Measurements from ENCODE around the gene CDKN1C.
A peak's percentile ranks its signal among the peaks of the same experiment; 100 is the strongest.

Gene CDKN1C

GRCh38 chr11:2885678-2886081 is at the start of gene CDKN1C:
CDKN1C (minus strand) TSS chr11:2885775; CDS start chr11:2885456, 319 bp downstream.
- no peak for DNase-seq

DNA sequence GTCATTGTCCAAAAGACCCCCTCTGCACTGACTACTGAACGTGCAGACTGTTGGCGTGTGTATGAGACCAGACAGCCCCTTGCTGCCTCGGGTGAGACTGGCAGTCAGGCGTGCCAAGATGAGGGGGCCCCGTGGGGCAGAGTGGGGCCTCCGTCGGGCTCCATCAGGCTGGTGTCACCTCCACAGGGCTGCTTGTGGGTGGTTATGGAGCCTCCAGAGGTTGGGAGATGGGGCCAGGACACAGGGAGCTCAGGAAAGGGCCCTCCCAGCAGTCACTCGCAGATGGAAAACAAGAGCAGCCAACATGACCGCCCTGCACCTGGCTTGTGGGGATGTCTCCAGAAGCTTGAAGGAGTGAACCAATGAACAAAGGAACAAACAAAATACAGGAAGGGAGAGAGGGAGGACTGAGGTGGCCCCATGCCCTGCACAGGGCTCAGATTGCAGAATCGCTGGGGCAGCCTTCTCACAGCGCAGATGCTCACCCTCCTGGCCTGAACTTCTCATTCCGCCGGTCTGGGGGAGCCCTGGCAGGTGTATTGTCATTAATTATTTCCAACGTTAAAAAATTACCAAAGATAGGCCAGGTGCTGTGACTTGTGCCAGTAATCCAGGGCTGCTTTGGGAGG is 49.1 kb upstream of the CDKN1C start:
- DNase-seq: no peak

DNA sequence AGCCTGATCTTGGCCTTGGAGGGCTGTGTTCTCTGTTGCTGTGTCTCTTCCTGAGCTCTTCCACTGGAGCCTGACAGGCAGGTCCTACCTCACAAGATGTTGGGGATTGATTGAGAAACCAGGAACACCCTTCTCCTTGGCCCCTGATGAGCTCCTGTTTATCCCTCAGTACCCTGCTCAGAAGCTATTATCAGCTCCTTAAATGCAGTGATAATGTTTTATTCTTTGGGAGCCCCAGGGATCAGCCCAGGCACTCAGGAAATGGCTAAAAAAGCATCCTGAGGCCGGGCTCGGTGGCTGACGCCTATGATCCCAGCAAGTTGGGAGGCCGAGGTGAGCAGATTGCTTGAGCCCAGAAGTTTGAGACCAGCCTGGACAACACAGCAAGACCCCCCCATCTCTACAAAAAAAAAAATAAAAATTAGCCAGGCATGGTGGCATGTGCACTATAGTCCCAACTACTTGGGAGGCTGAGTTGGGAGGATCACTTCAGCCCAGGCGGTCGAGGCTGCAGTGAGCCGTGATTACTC is 48.5 kb upstream of the CDKN1C start:
- DNase-seq: no peak

DNA sequence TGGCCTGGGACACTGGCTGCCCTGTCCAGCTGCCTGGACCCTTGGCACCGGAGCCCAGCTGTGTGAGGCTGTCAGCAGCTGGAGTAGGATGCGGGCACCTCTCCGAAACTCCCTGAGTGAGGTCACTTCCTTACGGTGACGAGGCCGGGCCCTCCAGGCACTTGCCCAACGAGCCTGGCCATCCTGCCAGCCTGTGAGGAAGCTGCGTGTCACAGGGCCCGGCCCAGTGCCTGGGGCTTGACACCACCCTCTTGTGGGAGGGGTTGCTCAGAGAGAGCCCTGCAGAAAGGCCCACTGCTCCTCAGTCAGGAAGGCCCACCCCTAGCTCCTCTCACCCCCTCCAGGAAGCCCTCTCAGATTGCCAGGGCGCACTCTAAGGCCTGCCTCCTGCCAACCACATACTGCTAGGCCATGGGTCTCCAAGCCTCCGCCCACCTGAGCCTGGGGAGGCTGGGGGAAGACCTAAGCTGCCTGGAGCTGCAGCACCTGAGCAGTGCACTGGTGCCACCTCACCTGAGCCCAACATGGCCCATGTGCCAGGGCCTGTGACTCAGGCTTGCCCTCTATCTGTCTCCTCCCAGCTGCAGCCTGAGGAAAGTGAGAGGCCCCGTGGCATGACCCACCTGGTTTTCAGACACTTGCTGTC is 47.9 kb upstream of the CDKN1C start:
- no peak for DNase-seq

- DNase-seq: no peak
Measured at GRCh38 chr11:2932850-2933251, 47.3 kb upstream of the CDKN1C start.

DNA sequence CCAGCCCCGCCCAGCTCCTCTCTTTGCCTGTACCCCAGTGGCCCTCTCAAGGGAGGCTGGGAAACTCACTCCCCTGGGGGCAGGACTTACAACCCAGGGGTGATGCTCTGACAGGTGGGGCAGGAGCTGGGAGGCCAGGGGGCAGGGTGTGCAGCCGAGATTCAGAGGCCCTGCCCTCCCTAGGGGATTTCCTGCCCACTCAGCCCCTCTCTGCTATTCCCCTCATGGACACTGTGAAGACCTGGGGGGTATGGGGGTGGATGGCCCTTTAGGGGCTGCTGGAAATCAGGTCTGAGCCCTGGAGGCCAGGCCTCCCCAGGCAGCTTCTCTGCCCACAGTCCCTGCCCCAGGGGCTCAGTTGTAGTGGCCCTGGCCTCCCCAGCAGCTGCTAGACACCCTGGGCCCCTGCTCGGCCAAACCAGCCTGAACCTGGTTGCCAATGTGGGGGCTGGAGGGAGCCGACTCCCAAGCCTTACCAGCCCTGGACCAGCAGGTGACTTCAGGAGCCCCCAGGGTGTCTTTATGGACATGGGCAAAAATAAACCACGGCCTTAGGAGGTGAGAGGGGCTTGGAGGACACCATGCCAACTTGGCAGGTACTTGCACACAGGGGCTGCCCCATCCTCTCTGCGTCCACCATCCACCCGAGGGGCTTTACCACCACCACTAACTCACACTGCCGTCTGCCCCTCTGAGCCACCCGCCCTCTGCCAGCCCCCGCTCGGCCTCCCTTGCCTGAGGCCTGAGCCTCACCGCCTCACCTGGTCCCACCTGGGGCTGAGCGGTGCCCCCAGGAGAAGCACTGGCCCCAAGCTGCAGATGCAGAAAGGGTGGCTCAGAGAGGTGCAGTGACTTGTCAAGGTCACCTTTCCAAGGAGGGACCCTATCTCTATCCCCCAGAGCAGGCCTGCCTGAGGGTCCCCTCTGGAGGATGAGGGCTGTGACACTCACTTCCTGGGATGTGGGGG is 46.5 kb upstream of the CDKN1C start:
- DNase-seq: no peak

- no peak for DNase-seq
Measured at GRCh38 chr11:2931420-2931746, 45.8 kb upstream of the CDKN1C start.

GRCh38 chr11:2930704-2931419 is 45.3 kb upstream of the CDKN1C start:
- DNase-seq: peak; percentile 21

DNA sequence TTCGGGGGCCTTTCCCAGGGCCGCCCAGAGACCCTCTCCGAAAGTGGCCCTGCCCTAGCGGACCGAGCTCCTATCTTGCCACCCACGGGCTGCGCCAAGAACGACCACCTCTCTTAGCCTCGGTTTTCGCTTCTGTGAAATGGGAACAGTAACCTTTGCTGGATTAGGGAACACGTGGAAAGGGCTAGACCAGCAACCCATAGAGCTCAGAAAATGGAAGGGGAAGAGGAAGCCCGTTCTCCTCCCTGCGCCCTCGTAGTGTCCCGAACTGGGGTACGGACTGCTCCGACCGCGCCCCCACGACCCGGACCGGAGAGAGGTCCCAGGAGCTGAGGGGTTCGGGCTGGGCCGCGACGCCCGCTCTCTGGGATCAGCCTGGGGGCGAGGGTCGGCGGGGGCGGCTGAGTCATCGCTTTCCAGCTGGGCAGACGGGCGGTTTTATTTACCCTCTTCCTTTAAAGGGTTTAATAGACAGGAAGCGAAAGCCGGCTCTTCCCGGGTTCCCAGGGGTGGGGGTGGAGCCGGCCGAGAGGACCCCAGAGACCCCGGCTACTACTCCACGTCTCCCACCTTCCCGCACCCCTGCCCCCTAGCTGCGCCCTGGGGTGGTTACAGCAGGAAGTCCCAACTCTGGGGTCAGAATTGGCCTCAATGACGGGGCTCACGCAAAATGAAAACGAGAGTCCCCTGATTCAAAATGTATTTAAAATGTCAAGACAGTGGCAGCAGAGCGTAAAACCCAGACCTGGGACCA is 44.6 kb upstream of the CDKN1C start:
- no peak for DNase-seq

DNA sequence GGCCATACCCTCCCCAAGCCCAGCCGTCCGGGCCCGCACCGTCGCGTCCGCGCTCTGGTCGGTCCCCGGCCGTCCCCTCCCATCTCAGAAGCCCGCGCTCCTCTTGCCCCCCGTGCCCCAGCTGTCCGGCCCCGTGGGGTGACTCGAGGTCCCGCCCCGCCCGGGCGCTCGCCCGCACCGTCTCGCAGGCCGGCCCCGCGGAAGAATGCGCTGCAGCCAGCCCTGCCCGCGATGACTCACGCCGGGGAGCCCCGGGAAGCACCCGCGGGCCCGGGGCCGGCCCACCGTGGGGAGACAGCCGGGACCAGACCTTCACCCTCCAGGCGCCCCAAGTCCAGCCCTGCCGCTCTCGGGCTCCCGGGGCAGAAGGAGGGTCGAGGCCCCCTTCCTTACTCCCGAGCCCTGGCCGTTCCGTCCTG is 44.0 kb upstream of the CDKN1C start:
- no peak for DNase-seq

- no peak for DNase-seq
Measured at GRCh38 chr11:2928605-2929530, 43.3 kb upstream of the CDKN1C start, which contains the start of gene PHLDA2. PHLDA2 (minus strand) TSS chr11:2929420; CDS start chr11:2929364, 56 bp downstream.

DNA sequence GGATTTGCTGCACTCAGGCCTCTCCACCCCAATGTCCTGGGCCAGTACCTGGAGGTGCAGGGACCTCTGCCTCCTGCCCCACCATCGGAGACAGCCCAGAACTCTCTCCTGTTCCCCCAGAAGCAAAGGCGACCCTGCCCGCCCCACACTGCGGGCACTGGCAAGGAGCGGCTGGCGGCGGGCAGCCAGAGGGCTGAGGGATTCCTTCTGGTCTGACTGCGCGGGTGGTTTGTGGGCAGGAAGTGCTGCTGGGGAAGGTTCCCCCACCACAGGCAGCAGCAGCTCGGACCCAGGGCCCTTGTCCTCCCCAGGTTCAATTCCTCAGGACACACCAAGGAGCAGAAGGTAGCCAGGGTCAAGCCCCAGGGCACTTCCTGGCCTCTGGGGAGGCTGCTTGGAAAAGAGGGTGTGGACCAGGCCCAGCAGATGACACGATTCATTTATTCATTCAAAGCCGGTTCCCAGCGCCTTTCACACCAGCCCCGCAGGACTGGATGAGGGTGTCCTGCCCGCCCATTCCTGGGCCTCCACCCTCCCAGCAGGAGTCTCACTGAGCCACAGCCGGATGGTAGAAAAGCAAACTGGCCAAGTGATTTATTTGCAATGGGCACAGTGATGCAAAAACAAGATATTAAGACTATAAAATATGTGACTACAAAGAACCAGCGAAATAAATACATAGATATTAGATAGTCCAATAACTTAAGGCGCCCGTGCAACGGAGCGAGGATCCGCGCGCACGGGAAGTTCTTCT is 42.5 kb upstream of the CDKN1C start:
- DNase-seq: no peak

GRCh38 chr11:2927121-2927800 is 41.7 kb upstream of the CDKN1C start:
- no peak for DNase-seq

GRCh38 chr11:2926611-2927051 is 41.1 kb upstream of the CDKN1C start:
- no peak for DNase-seq

- no peak for DNase-seq
Measured at GRCh38 chr11:2924821-2925675, 39.5 kb upstream of the CDKN1C start.

- no peak for DNase-seq
Measured at GRCh38 chr11:2924381-2924780, 38.8 kb upstream of the CDKN1C start.

- no peak for DNase-seq
Measured at GRCh38 chr11:2923446-2924375, 38.1 kb upstream of the CDKN1C start.
